Hepatocyte (in vitro differentiated cells): ENCODE data around the gene COL17A1.

Experiments
- EZH2 ChIP-seq: fragments of 200-600 bp; sonication (generic); IDR thresholded peaks from 2 replicates; pipeline ENCODE4 v1.6.1; 2016; ENCODE audit warnings: antibody characterized with exemption, mild to moderate bottlenecking, borderline replicate concordance
- EZH2phosphoT487 ChIP-seq: fragments of 200-600 bp; sonication (generic); IDR thresholded peaks from one replicate; pipeline ENCODE4 v1.6.1; 2018; ENCODE audit warnings: antibody characterized with exemption, mild to moderate bottlenecking, low read depth, moderate library complexity; ENCODE audit not compliant: unreplicated experiment, severe bottlenecking
- TF ChIP-seq, protein P1 (sequence below): fragments of 200-600 bp; sonication (generic); IDR thresholded peaks from 2 replicates; pipeline ENCODE4 v1.5.1; 2016; ENCODE audit warnings: antibody characterized with exemption, mild to moderate bottlenecking; ENCODE audit not compliant: poor library complexity

DNA sequence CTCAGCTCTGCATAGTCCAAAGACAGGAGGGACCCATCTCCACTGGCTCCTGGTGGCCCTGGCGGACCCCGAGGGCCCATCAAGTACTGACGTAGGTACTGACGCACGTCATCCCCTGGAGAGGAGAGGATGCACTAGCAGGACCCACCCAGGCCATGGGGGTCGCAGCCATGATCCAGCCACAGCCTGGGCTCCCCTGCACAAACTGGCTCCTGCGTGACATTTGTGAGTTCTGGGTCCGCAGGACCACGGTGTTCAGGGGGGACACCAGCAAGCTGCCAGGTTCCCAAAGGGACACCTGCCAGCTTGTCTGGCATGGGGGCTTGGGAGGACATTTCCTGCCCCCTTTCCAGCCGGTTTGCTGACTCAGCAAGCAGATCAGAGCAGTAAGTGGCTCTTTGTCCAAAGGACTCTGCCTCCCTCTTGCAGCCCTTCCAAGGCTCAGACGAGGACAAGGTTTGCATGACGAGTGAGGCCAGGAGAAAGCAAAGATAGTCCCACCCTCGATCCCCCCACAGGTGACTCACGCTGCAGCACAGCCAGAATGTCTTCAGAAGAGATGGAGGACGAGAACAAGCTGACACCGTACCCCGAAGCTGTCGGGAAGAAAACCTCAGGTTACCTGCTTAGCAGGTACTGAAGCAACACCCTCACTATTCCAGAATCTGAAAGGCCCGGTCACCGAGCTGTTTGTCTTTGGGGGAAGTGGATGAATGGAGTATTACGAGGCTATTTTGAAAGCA, 49.0 kb downstream of the COL17A1 start:
- TF ChIP-seq EZH2 = no peak
- TF ChIP-seq, protein P1, sequence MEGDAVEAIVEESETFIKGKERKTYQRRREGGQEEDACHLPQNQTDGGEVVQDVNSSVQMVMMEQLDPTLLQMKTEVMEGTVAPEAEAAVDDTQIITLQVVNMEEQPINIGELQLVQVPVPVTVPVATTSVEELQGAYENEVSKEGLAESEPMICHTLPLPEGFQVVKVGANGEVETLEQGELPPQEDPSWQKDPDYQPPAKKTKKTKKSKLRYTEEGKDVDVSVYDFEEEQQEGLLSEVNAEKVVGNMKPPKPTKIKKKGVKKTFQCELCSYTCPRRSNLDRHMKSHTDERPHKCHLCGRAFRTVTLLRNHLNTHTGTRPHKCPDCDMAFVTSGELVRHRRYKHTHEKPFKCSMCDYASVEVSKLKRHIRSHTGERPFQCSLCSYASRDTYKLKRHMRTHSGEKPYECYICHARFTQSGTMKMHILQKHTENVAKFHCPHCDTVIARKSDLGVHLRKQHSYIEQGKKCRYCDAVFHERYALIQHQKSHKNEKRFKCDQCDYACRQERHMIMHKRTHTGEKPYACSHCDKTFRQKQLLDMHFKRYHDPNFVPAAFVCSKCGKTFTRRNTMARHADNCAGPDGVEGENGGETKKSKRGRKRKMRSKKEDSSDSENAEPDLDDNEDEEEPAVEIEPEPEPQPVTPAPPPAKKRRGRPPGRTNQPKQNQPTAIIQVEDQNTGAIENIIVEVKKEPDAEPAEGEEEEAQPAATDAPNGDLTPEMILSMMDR = no peak
- no peak for TF ChIP-seq EZH2phosphoT487
